HCT116 (cell line): ENCODE measurements around the gene TPM4.

Experiments used
- CTCF ChIP-seq, 3 experiments: fragments of 200-600 bp in 1 of 3; sonication (generic) in 1 of 3; IDR thresholded peaks in 2 of 3; conservative IDR thresholded peaks in 1 of 3; 2 replicates each; pipeline ENCODE4 v1.5.1; 2012 to 2017; ENCODE audit warnings: low read depth in 2 of 3, low read length in 2 of 3, antibody characterized with exemption in 1 of 3, borderline replicate concordance in 1 of 3, control low read depth in 1 of 3, mild to moderate bottlenecking in 1 of 3, mixed read lengths in 1 of 3, mixed run types in 1 of 3, moderate library complexity in 1 of 3; ENCODE audit not compliant: insufficient read depth in 1 of 3
- EZH2 ChIP-seq: fragments of 200-600 bp; sonication (generic); IDR thresholded peaks from 2 replicates; pipeline ENCODE4 v1.6.1; 2017; ENCODE audit warnings: antibody characterized with exemption, mixed run types

GRCh38 chr19:16127776-16128371 is 51.6 kb downstream of the TPM4 start:
- TF ChIP-seq CTCF (IDR thresholded peaks at IDR 0.05 in 2 of 3, conservative IDR thresholded peaks at IDR 0.05 in 1 of 3; ENCODE audit: borderline replicate concordance in 1 of 3, insufficient read depth in 1 of 3, low read depth in 2 of 3, low read length in 2 of 3) (no peak), EZH2 (no peak)
